ENCODE measurements around the gene CYP11A1.

The CYP11A1 gene

DNA sequence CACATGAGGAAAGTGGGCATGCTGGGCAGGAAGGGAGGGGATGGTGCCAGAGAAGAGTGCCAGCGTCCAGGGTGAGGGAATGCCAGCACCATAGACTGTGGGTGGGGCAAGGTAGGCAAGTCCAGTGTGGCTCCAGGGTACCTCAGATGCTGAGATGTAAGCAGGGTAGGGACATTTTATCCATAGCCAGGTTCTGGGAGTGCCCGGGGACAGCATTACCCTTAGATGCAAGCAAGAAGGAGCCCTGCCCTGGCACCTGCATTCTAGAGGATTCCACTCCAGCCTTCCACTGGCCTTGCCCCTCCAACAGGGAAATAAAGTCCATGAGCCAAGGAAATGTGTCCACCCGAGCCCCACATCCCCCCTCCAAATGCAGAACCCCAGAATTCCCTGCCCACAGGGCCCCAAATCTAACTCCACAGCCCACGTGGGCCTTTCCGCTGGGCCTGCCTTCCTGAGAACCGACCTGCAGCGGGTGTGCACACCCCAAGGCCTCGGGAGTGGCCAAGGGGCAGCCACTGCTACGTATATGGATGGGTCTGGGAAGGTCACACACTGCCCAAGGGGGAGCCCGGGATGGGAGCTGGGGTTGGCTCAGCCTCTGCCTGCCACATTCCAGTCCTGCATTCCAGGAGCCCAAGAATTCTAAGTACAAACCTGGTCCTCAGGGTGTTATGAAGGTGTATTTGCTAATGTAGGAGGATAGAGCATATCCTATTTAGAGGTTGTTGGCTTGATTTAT lies 20.3 kb upstream of the CYP11A1 start:
- DNase-seq: no peak

DNA sequence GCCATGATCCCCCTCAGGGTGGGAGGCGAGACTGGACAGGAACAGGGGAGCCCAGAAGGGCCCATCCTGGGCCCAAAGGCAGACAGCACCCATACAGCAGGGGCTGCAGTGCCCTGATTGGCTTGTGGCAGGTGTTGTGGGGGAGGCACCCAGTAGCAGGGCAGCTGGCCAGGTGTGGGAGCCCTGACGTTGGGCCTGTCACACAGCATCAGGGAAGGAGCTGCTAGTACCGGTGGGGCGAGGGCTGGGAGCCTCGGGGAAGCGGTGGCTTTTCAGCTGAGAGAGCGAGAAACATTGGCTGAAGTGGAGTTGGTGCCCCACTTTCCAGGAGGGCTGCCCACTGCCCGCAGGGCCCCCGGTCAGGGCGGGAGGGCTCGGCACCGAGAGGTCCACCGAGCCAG lies 19.7 kb upstream of the CYP11A1 start:
- DNase-seq: no peak

DNA sequence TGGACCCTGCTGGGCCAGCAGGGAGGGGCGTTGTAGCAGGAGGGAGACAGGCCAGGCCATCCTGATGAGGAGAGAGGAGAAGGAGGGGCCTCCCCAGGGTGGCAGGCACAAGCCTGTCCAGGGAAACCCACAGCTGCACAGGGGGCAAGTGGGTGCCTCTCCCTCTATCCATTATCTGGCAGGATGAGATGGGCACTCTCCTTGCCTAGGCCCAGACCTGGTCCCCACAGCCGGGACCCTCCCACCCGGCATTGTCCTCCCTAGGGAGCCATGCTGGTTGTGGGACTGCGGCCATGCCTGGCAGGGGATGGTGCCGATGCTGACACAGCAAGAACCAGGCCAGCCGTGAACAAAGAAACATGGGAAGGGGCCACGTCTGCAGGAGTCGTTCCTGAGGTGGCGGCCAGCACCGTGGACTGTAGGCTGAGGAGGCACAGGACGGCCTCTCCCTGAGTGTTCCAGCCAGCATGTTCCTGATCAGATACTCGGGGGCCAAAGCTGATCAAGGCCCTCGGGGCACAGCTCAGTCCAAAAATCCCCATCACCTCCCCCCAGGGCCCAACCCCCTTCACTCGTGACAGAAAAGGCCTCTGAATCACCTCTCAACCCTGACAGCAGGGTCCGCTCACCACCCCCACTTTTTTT lies 19.2 kb upstream of the CYP11A1 start:
- DNase-seq: no peak

DNA sequence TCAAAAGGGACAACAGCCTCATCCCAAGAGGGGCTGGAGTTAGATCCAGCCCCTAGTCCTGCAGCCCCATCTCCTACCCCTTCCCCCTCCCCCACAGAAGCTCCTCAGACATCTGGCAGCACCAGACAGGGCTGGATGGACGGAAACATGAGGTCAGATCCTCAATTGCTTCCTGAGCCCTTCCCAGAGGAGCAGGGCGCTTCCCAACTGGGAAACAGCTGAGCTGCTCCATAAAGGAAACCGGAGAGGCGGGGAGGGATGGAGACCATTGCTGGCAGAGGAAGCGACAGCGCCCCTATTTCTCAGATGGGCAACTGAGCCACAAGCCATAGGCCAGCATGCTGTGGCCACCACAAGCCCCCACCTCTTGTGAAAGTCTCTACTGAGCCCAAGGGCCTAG lies 18.3 kb upstream of the CYP11A1 start:
- no peak for DNase-seq

DNA sequence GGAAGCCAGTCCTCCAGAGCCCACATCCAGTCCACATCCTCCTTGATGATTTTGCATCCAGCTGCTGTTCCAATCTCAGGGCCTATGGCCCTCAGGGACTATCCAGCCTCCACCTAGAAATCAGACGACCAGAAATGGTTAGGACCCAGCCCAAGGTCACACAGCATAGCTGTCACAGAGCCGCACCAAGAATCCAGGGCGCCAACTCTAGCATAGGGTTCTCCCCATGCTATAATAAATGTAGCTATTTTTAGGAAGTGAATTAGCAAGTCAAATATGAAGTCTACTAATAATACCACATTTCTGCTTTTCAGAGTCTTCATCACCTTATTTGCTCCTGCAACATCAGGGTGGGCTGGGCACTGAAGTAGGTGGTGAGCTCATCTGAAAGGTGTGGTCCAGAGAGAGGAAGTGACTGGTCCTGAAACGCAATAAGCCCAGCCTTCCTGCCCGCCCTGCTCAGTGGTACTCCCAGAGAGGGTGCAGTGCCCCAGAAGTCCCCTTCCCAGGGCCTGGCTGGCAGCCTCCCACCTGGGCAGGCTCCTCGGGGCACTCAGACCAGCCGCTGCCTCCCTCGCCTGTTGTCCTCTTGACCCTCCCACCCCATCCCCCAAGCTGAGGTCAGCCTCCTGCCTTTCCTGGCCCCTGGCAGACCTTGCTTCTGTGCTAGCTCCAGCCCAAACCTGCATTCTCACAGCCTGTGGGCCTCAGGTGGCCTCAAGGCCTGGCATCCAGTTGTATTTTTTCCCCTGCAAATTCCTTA lies 17.6 kb upstream of the CYP11A1 start:
- no peak for DNase-seq

DNA sequence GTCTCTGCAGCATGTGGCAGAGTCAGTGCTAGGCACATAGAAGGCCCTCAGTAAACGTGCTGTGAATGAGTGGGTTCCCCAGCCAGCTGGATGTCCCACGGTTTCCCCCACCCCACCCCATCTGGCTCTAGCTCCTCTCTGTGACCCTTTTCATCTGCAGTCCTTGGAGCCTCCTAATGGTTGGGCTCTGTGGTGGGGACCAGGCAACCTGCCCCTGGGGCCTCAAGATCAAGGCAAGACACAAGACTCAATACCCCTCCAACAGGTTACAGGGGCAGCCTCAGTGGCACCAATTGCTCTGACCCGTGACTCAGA lies 17.1 kb upstream of the CYP11A1 start:
- no peak for DNase-seq

DNA sequence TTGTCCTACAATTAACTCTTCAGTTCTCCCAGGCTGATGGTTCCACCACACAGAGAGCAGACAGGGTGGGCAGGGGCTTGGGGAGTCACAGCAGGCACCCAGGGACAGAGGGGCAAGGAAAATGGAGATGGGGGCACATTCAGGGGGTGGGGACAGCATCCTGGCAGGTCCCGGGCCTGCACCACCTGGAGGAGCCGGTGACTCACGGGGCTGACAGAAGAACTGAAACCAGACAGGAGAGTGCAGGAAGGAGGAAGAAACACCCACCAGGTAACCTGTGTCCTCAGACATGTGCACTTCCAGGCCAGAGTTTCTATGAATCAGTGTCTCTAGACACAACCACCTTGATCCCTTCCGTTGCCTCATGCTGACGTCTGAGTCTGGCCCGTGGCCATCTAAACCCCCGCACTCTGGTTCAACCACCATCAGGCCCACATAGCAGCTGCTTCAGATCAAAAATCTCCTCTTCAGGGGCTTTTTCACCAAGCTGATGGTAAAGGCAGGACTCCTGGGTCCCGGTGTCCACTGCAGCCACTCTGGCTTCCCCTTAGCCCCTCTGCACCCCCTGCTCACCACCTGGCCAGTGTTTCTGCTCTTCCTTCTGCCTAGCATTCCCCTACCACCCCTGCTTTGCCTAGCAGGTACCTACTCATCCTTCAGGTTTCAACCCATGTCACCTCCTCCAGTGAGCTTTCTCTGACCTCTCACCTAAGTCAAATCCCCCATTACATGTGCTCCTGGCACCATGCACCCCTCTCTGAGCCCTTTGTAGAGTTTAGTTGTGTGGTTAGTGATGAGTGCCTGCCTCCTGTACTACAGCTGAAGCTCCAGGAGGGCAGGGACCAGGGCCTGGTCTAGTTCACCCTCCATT lies 16.5 kb upstream of the CYP11A1 start:
- no peak for DNase-seq

DNA sequence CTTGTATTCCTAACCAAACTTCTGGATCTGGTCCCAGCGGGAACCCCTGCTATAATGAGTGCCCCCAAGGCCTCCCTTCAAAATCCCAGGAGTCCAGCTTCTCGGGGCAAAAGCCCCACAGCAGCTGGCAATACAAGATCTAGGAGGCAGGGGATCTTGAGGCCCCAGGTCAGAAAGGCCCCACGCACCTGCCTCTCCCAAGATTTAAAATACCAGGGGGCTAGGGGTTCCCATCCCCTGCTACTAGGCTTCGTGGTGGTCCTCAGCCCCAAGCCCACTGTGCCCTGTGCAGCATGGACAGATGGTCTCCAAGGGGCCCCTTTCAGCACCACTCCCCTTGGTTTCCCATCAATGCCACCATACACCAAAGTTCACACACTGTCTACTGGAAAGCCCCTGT lies 15.8 kb upstream of the CYP11A1 start:
- DNase-seq: no peak

DNA sequence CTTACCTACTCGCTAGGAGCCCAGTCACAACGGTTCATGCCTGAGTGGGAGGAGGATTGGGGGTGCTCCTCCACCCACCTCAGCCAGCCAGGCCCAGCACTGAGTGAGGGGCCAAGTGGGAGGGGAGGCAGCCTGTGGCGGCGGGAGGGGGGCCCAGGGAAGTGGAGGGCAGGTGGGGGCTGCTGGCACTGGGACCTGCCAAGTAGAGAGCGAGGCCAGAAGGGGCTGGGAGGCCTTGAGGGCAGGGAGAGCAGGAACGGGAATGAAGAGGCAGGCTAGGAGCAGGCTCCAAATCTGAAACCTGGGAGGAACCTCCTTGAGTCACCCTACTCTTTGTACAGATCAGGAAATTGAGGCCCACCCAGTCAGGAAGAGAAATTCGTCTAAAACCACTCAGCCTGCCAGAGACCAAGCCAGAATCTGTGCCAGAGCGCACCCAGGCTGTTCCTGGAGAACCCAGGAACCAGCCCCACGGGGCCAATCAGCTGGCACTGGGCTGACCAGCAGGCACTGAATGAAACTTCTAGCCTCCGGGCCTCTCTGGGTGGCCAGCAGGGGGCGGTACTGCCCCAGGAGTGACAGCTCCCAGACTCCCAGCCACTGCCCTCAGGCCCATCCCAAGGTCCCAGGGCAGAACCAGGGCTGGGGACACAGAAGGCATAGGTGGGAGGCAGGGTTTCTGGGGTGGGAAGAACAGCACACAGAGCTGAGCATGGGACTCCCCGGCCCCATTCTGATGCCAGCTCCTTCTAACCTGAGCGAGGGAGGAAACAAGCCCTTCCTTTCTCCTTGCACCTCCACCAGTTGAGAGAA lies 14.8 kb upstream of the CYP11A1 start:
- peak; percentile 61 to 69 for DNase-seq

DNA sequence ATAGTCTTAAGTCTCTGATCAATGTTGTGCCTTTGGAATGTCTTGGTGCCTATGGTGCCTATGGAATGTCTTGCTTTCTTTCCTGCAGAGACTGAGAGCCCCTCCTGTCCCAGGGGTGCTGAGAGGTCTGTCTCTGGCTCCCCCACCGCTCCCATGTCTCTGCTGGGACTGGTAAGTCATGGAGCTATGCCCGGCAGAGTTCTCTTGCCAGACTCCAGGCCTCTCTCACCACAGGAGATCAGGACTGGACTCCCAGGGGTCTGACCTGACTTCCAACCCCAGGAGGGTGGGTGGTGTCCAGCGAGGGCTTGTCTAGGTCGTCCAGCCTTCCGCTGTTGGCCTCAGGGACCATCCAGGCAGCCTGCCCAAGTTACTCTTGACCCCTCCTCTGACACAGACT lies 14.0 kb upstream of the CYP11A1 start:
- no peak for DNase-seq

DNA sequence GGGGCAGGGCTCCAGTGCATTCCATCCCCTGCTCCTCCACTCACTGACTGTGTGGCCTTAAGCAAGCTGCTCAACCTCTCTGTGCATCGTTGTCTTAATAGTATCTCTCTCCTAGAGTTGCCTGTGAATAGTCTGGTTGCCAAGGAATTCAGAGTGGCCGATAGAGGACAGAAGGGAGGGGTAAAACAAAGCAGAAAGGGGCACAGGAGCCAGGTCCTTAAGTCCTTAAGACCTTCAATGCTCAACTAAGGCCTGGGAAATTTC lies 13.7 kb upstream of the CYP11A1 start:
- DNase-seq: no peak

DNA sequence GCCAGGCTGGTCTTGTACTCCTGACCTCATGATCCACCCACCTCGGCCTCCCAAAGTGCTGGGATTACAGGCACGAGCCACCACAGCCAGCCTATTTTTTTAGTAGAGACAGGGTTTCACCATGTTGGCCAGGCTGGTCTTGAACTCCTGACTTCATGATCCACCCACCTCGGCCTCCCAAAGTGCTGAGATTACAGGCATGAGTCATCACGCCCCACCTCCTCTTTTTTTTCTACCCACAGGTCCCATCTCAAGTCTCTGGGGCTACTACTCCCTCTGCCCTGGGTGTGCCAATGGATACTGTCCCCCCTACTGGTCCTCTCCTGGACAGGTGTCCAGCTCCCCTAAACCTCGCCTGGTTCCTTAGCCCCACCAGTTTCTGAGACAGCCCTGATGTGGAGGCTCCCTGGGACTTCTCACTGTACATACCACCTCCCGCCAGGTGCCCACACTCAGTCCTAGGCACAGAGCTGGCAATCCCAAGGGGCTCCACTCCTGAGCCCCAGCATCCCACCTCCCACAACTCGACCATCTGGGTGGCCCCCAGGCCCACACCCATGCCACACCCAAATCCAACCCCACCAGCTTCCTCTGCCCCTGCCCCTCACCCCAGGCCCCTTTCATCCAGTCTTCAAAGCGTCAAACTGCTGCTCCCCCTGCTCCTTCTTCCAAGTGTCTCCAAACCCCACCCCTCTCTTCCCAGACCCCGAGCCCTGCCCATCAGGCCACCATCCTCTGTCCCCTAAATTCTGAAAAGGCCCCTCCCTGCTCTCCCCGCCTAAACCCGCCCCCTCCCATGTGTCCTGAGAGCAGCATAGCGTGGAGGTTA lies 13.1 kb upstream of the CYP11A1 start:
- no peak for DNase-seq

DNA sequence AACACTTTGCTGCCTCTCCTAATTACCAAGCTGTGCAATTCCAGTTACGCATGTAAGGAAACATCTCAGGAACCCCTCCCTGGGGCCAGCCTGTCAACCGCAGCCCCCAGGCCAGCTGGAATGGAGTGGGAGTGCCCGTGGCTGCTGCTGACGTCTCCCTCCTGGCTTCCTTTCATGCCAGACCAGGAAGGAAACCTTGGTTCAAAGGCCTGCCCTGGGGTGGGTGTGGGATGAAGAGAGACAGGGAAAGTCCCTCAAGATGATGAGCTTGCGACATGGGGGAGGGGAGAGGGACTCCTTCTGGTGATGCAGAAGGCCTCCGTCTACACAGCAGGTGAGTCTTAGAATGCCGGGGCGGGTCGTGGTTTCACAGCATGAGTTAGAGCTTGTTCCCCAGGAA lies 11.4 kb upstream of the CYP11A1 start:
- DNase-seq: peak in 1 of 2 experiments; percentile 3

DNA sequence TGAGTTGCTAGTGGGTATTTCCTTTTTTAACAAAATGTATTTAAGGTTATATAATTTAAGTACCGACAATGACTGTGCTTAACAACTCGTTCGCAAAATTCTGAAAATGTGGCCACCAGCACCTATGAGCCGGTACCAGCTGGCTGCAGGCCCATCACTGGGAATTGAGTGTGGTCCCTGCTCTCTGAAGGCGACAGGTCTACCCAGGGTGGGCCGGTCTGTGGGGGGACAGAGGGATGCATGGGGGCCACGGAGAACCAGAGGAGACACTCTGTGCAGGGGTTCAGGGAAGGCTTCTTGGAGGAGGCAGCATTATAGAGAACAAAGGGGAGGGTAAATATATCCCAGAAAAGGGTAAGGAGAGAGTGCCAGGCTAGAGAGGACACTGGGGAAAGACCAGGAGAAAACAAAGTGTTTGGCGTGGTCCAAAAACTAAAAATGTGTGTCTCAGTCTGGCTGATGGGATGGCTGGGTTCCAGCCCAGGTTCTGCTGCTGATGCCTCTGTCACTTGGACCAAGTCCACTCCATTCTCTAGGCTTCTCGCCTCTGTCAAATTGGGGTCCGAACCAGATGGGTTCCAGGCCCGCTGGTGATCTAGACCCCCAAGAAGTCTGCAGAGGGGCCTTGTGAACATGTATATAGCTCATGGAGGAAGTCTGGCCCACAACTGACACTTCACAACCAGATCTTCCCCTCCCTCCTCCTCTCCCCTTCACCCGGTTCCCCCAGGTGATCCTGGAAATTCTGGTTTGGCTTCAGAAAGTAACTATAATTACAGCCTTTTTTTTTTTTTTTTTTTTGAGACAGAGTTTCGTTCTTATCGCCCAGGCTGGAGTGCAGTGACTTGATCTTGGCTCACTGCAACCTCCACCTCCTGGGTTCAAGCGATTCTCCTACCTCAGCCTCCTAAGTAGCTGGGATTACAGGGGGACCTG lies 10.7 kb upstream of the CYP11A1 start:
- no peak for DNase-seq

DNA sequence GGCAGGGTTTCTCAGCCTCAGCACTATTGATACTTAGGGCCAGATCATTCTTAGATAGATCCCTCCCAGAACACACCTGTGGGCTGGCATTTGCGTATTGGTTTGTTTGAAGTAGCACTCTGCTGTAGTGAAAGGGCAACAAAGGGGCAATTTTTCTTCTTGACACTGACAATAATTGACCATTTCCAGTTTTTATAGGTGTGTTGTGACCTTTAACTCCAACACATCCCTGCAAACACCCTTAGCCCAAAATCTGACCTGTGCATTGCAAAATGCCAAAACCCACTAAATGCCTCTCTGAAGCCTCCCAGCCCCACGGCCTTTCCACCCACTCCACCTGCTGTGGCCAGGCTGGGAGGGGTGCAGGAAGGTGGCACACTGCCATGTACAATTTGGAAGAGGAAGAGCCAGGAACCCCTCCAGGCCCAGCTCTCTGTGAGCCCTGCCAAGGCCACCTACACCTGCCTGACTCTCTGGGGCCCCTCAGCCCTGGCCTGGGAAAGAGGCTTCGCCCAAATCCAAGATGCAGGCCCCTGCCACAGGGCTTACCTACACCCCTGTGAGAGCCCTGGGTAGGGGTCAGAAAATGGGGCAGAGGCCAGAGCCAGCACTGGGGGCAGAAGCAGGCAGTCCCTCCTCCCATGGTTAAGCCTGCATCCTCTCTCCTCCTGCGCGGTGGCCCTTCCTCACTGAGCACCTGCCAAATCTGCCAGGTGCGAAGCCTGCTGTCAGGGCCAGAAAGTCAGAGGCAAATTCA lies 9.6 kb upstream of the CYP11A1 start:
- no peak for DNase-seq

DNA sequence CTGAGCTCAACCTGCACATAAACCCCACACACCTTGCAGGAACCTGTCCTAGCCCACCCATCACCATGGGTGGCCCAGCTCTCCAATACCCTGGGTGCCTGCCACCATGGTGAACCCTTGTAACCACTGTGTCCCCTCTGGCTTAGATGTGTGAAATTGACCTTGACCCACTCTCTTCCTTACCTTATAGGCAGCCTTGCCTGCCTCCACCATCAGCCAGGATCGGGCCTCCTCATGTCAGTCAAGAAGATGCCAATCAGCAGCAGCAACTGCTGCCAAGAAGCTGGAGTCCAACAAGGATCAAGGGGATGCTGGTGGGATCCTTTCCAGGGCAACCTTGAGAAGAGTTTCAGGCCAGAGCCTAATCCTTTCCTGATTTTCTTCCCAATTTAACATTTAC lies 8.8 kb upstream of the CYP11A1 start:
- DNase-seq: no peak

DNA sequence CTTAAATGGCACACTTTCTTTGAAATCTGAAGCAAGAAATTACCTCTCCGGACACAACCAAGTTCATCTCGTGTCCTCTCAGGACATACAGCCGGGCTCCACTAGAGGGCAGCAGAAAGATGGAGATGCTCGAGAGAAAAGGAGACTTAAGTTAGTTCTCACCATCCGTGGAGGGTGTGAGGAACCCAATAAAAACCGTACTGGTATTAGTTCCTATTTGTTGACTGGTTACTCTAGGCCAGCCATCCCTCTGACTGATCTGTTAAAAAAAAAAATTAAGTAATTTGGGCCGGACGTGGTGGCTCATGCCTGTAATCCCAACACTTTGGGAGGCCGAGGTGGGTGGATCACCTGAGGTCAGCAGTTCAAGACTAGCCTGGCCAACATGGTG lies 7.9 kb upstream of the CYP11A1 start:
- DNase-seq: peak; percentile 84 to 89

DNA sequence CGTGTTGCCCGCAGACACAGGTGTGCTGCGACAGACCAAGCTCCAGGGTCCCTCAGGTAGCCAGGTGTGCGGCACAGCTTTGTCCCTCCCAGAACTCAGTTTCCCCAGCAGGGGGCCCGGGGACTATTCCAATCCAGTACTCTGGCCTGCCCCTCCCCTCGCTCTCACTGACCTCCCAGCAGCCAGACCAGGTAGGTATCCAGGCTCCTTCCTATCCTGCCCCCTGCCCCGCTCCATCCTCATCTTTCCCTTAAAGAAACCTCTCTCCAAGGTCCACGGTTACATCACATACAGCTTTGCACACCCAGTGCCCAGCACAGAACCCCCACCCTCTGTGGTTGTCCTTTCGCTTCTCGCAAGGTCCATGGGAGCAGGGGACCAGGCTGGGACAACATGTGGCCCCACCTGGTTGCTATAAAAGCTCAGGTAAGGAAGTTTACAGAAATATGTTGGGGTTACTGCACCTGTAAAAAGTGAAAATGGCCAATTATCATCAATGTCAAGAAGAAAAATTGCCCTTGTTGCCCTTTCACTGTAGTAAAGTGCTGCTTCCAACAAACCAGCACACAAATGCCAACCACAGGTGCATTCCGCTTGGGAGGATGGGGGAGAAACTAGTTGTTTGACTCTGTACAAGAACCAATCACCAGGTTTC lies 7.3 kb upstream of the CYP11A1 start:
- DNase-seq: no peak
